Loucy (cell line): ENCODE data around the gene POLE4.

Source experiments
- H2AFZ ChIP-seq: fragments of 200-600 bp; sonication (generic); 2 replicates; pipeline ENCODE4 v1.6.0; 2016; ENCODE audit warnings: antibody characterized with exemption, mild to moderate bottlenecking, low read length, moderate library complexity
- H3F3A ChIP-seq: fragments of 200-600 bp; 2 replicates; pipeline ENCODE4 v1.6.0; 2016; ENCODE audit warnings: antibody characterized with exemption, low read depth, mild to moderate bottlenecking
- H3K27me3 ChIP-seq: fragments of 200-600 bp; sonication (generic); 2 replicates; pipeline ENCODE4 v1.6.1; 2014; ENCODE audit warnings: low read length, mild to moderate bottlenecking; ENCODE audit not compliant: insufficient read depth, poor library complexity, severe bottlenecking
- H3K36me3 ChIP-seq: fragments of 200-600 bp; sonication (generic); 2 replicates; pipeline ENCODE4 v1.6.1; 2016; ENCODE audit warnings: low read length; ENCODE audit not compliant: insufficient read depth
- H3K4me1 ChIP-seq: fragments of 200-600 bp; sonication (generic); 2 replicates; pipeline ENCODE4 v1.5.1; 2014; ENCODE audit warnings: low read length, mild to moderate bottlenecking; ENCODE audit not compliant: insufficient read depth, poor library complexity, severe bottlenecking
- H3K4me2 ChIP-seq: fragments of 200-600 bp; sonication (generic); 2 replicates; pipeline ENCODE4 v1.6.0; 2014; ENCODE audit warnings: antibody characterized with exemption, low read length, low read depth, mild to moderate bottlenecking; ENCODE audit not compliant: poor library complexity, severe bottlenecking
- H3K4me3 ChIP-seq: fragments of 200-600 bp; sonication (generic); 2 replicates; pipeline ENCODE4 v1.5.1; 2014; ENCODE audit warnings: low read length, mild to moderate bottlenecking, mixed read lengths; ENCODE audit not compliant: poor library complexity, severe bottlenecking
- H3K79me2 ChIP-seq: fragments of 200-600 bp; sonication (generic); 2 replicates; pipeline ENCODE4 v1.6.1; 2014; ENCODE audit warnings: low read length; ENCODE audit not compliant: insufficient read depth
- H3K9ac ChIP-seq: fragments of 200-600 bp; sonication (generic); 2 replicates; pipeline ENCODE4 v1.6.0; 2014; ENCODE audit warnings: mild to moderate bottlenecking, low read depth, low read length, moderate library complexity; ENCODE audit not compliant: poor library complexity, severe bottlenecking
- H3K9me2 ChIP-seq: fragments of 200-600 bp; sonication (generic); replicated peaks from 2 replicates; pipeline ENCODE4 v1.6.1; 2016; ENCODE audit warnings: low read depth, low read length, mixed read lengths
- H3K9me3 ChIP-seq: fragments of 200-600 bp; sonication (generic); 2 replicates; pipeline ENCODE4 v1.6.1; 2014; ENCODE audit warnings: mild to moderate bottlenecking, antibody characterized with exemption, low read length, low read depth; ENCODE audit not compliant: insufficient read depth
- H4K20me1 ChIP-seq: fragments of 200-600 bp; sonication (generic); 2 replicates; pipeline ENCODE4 v1.6.0; 2014; ENCODE audit warnings: antibody characterized with exemption, low read length, mild to moderate bottlenecking; ENCODE audit not compliant: insufficient read depth, poor library complexity, severe bottlenecking
- CTCF ChIP-seq: fragments of 200-600 bp; sonication (generic); conservative IDR thresholded peaks from 2 replicates; pipeline ENCODE4 v1.5.1; 2014; ENCODE audit warnings: mild to moderate bottlenecking, antibody characterized with exemption, low read length
- EZH2phosphoT487 ChIP-seq: fragments of 200-600 bp; IDR thresholded peaks from 2 replicates; pipeline ENCODE4 v1.6.1; 2018; ENCODE audit warnings: antibody characterized with exemption, mild to moderate bottlenecking, moderate library complexity, borderline replicate concordance

Gene POLE4

GRCh38 chr2:74939919-74940812, 18.3 kb upstream of the POLE4 start:
- no peak overlapping the region for H2AFZ ChIP-seq
- H3K79me2 ChIP-seq, result no peaks in the 10 kb centered on the region
- no peaks in the 10 kb centered on the region for H3F3A ChIP-seq
- H3K4me1 ChIP-seq, result no peaks in the 10 kb centered on the region
- no peaks in the 10 kb centered on the region for H4K20me1 ChIP-seq
- no peaks in the 10 kb centered on the region for H3K9me3 ChIP-seq
- TF ChIP-seq EZH2phosphoT487 (no peak), CTCF (no peak)
- no peaks in the 10 kb centered on the region for H3K27me3 ChIP-seq
- no peak overlapping the region for H3K4me2 ChIP-seq
- no peaks in the 10 kb centered on the region for H3K9me2 ChIP-seq
- no peak overlapping the region for H3K4me3 ChIP-seq
- H3K36me3 ChIP-seq, result no peaks in the 10 kb centered on the region
- no peak overlapping the region for H3K9ac ChIP-seq

- H2AFZ ChIP-seq, result no peak overlapping the region
- H3K9me2 ChIP-seq, result no peaks in the 10 kb centered on the region
- H3F3A ChIP-seq, result no peaks in the 10 kb centered on the region
- no peak overlapping the region for H3K4me2 ChIP-seq
- H3K4me1 ChIP-seq, result no peaks in the 10 kb centered on the region
- H3K4me3 ChIP-seq, result no peak overlapping the region
- no peaks in the 10 kb centered on the region for H3K79me2 ChIP-seq
- H3K9me3 ChIP-seq, result no peaks in the 10 kb centered on the region
- no peak overlapping the region for H3K9ac ChIP-seq
- no peaks in the 10 kb centered on the region for H3K36me3 ChIP-seq
- H4K20me1 ChIP-seq, result no peaks in the 10 kb centered on the region
- TF ChIP-seq EZH2phosphoT487, result no peak
- no peak for TF ChIP-seq CTCF
- no peaks in the 10 kb centered on the region for H3K27me3 ChIP-seq
Observed at GRCh38 chr2:74941284-74941683, 17.2 kb upstream of the POLE4 start.

GRCh38 chr2:74942263-74942662, 16.2 kb upstream of the POLE4 start:
- Histone ChIP-seq H3K4me3 (no peak overlapping the region), H3F3A (no peaks in the 10 kb centered on the region), H3K36me3 (no peaks in the 10 kb centered on the region), H3K4me2 (no peak overlapping the region), H3K9ac (no peak overlapping the region), H3K79me2 (no peaks in the 10 kb centered on the region), H2AFZ (no peak overlapping the region), H4K20me1 (no peaks in the 10 kb centered on the region), H3K9me3 (no peaks in the 10 kb centered on the region), H3K4me1 (no peaks in the 10 kb centered on the region), H3K27me3 (no peaks in the 10 kb centered on the region), H3K9me2 (no peaks in the 10 kb centered on the region)
- no peak for TF ChIP-seq EZH2phosphoT487
- TF ChIP-seq CTCF, result no peak
